Activated T-helper 1 cell treated with anti-CD3 and anti-CD28 coated beads, Interleukin-12 subunit alpha, Interleukin-12 subunit beta, Interleukin-2, Interleukin-4 antibody, amounts not matched to agents 30 ng/mL and 10 ng/mL and 1 ng/mL, durations not matched to agents 14 hours and 24 hours and 36 hours (primary cell): Measurements from ENCODE around the gene MAGEB3. TPM values are rescaled to one million over a fixed set of nuclear protein-coding genes. Genes with fewer than 3 reads are reported as not detected.

Experiments used
- total RNA-seq: library from RNA; stranded (reverse); gene quantifications from 2 replicates; pipeline ENCODE4 v1.2.3, GENCODE V29; 2022

Gene MAGEB3
- total RNA-seq, 1 donor from 2014 or later = not detected

Other genes starting within 250 kb of the MAGEB3 start
- not detected in 2 replicates for gene MAGEB2, start 15.1 kb upstream of the MAGEB3 start, total RNA-seq
- gene MAGEB4, start 11.3 kb downstream of the MAGEB3 start, total RNA-seq = not detected in 2 replicates
- not detected in 2 replicates for gene MAGEB1, start 16.5 kb downstream of the MAGEB3 start, total RNA-seq
- not detected in 2 replicates for gene NR0B1, start 78.7 kb downstream of the MAGEB3 start, total RNA-seq